HuH-7 (cell line): Measurements from ENCODE around the gene RABEP2.
"Not testable (repeated sequence)": the region's sequence is repeated elsewhere in the genome, so short reads cannot be mapped to it uniquely, and the experiment has no call there.

Experiments used
- DNase-seq: peaks from one replicate; pipeline ENCODE4 v3.0.0; 2011; ENCODE audit warnings: low spot score

Gene RABEP2

GRCh38 chr16:28924762-28925385 is at the start of gene RABEP2:
RABEP2 (minus strand) TSS chr16:28925238; CDS start chr16:28925163, 75 bp downstream.
- DNase-seq, result peak; percentile 99

- peak; percentile 99 for DNase-seq
These were observed 49.6 kb upstream of the RABEP2 start, which contains the start of gene SPNS1 for GRCh38 chr16:28974437-28975157. SPNS1 (plus strand) TSS chr16:28974778; CDS start chr16:28975152, 374 bp downstream.

GRCh38 chr16:28974007-28974436 is 49.0 kb upstream of the RABEP2 start:
- DNase-seq, result peak; percentile 79

- DNase-seq, result not testable (repeated sequence)
These were observed 44.7 kb upstream of the RABEP2 start for GRCh38 chr16:28969696-28970095.

- no peak for DNase-seq
These were observed 42.1 kb upstream of the RABEP2 start for GRCh38 chr16:28967156-28967555.

- no peak for DNase-seq
These were observed 39.5 kb upstream of the RABEP2 start for GRCh38 chr16:28964496-28964895.

GRCh38 chr16:28964072-28964471 is 39.0 kb upstream of the RABEP2 start:
- no peak for DNase-seq

- no peak for DNase-seq
These were observed 33.8 kb upstream of the RABEP2 start for GRCh38 chr16:28958836-28959235.

- DNase-seq, result no peak
These were observed 33.2 kb upstream of the RABEP2 start for GRCh38 chr16:28958216-28958615.

- DNase-seq, result no peak
These were observed 26.4 kb upstream of the RABEP2 start for GRCh38 chr16:28951410-28951943.

- peak; percentile 99 for DNase-seq
These were observed 25.8 kb upstream of the RABEP2 start, which contains the start of gene NFATC2IP for GRCh38 chr16:28950648-28951409. NFATC2IP (plus strand) TSS chr16:28950937; CDS start chr16:28951012, 75 bp downstream.

- no peak for DNase-seq
These were observed 21.6 kb upstream of the RABEP2 start for GRCh38 chr16:28946681-28947080.

GRCh38 chr16:28943281-28943680 is 18.2 kb upstream of the RABEP2 start:
- no peak for DNase-seq

- not testable (repeated sequence) for DNase-seq
These were observed 14.8 kb upstream of the RABEP2 start for GRCh38 chr16:28939825-28940224.

- DNase-seq, result no peak
These were observed 13.7 kb upstream of the RABEP2 start for GRCh38 chr16:28938721-28939120.

GRCh38 chr16:28937222-28937876 is 12.3 kb upstream of the RABEP2 start:
- no peak for DNase-seq

- no peak for DNase-seq
These were observed 11.7 kb upstream of the RABEP2 start for GRCh38 chr16:28936784-28937155.

GRCh38 chr16:28935924-28936783 is 11.1 kb upstream of the RABEP2 start:
- peak; percentile 94 for DNase-seq

GRCh38 chr16:28935346-28935745 is 10.3 kb upstream of the RABEP2 start:
- DNase-seq, result no peak

- no peak for DNase-seq
These were observed 8.1 kb upstream of the RABEP2 start for GRCh38 chr16:28933171-28933570.
